Measurements from ENCODE around the gene ADAM21.
"Not testable (repeated sequence)": the region's sequence is repeated elsewhere in the genome, so short reads cannot be mapped to it uniquely, and the experiment has no call there.

ADAM21 gene

DNA sequence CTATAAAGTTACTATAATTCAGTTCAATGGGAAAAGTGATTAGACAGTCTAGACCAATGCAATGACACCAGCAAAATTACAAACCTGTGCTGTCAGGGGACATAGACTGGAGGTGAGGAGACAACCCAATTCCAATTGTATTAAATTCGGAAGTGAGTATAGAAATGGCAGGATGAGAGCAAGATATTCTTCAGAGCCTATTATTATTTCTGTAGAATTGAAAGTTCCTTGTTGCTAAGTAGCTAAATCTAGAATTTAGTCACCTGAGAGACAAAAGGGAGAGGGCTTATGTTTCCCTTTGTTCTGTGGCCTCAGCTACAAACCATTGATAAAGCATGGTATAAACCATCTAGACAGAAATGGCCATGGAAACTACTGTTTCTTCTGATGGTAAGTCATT is at the start of gene ADAM21:
Gene ADAM21 (plus strand): TSS at position 301 of the 400 bp plus-strand sequence. CDS start 5,326 bp downstream, outside the sequence.
- TF ChIP-seq, protein P1, sequence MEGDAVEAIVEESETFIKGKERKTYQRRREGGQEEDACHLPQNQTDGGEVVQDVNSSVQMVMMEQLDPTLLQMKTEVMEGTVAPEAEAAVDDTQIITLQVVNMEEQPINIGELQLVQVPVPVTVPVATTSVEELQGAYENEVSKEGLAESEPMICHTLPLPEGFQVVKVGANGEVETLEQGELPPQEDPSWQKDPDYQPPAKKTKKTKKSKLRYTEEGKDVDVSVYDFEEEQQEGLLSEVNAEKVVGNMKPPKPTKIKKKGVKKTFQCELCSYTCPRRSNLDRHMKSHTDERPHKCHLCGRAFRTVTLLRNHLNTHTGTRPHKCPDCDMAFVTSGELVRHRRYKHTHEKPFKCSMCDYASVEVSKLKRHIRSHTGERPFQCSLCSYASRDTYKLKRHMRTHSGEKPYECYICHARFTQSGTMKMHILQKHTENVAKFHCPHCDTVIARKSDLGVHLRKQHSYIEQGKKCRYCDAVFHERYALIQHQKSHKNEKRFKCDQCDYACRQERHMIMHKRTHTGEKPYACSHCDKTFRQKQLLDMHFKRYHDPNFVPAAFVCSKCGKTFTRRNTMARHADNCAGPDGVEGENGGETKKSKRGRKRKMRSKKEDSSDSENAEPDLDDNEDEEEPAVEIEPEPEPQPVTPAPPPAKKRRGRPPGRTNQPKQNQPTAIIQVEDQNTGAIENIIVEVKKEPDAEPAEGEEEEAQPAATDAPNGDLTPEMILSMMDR (conservative IDR thresholded peaks at IDR 0.05; ENCODE audit: low read length): no peak

DNA sequence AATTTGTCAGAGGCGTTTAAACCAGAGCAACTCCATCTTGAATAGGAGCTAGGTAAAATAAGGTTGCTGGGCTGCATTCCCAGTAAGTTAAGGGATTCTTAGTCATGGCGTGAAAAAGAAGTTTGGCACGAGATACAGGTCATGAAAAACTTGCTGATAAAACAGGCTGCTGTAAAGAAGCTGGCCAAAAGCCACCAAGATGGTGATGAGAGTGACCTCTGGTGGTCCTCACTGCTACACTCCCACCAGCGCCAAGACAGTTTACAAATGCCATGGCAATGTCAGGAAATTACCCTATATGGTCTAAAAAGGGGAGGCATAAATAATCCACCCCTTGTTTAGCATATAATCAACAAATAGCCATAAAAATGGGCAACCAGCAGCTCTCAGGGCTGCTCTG is 48.6 kb upstream of the ADAM21 start:
- H3K4me3 ChIP-seq (ENCODE audit: low read length); DNase-seq (ENCODE audit: low read depth): not testable (repeated sequence)

More for the DNA sequence above, at the start of gene ADAM21:
- H3K4me3 ChIP-seq (ENCODE audit: low read length): no peak within 1 kb of the TSS
- DNase-seq (ENCODE audit: low read depth): no peak

DNA sequence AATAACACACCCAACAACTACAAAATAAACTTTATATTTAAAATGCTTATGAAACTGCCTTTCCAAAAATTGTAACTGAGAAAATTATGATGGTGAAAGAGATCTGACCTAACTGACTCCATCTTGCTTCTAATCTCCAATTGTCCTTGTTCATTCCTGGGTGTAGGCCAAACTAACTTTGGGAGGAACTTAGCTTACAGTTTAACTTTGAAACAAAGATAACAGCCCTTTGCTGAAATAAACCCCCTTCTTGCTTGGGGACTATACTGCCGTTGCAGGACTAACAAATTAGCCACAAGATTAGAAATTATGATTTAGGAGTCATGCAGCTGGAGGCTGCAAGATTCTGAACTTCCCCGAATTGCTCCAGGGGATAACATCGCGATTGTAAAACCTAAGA is 45.8 kb upstream of the ADAM21 start:
- not testable (repeated sequence) for DNase-seq (ENCODE audit: low read depth); H3K4me3 ChIP-seq (ENCODE audit: low read length)

DNA sequence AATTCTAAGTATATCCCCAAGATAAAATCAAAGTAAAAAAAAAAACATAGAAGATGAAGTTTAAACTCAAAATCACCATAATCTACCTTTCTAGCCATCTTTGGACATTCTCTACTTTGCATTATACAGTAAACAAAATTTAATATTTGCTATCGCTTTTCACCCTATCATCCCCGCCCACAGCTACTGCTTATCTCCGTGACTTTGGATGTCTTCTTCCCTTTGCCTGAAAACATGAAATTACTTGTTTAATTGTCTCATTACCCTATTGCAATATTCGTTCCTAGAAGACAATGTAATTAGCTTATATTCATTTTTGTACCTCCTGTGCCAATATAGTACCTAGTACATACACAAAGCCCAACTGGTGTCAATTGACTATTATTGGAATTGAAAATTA is 44.4 kb upstream of the ADAM21 start:
- no peak for DNase-seq (ENCODE audit: low read depth)
- TF ChIP-seq, protein P1 (conservative IDR thresholded peaks at IDR 0.05; ENCODE audit: low read length): no peak
- H3K4me3 ChIP-seq (ENCODE audit: low read length): no peak overlapping the region

DNA sequence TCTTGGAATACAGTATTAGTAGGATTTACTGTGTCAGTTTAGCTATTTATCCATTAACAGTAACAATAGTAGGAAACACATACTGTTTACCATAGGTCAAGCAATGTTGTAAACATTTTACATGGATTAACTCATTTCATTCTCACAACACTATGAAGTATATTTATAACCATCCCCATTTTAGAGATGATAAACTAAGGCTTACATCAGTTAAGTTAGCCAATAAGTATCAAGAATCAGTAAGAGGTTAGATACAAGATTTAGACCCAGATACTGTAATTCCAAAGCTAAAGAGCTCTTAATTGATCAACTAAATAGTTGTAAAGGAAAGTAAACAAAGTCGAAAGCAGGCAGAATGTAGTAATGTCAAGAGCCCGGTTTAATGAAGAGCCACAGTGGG is 36.2 kb upstream of the ADAM21 start:
- H3K4me3 ChIP-seq (ENCODE audit: low read length): peak overlapping the region; percentile 92
- TF ChIP-seq, protein P1 (conservative IDR thresholded peaks at IDR 0.05; ENCODE audit: low read length): no peak
- DNase-seq (ENCODE audit: low read depth): no peak

DNA sequence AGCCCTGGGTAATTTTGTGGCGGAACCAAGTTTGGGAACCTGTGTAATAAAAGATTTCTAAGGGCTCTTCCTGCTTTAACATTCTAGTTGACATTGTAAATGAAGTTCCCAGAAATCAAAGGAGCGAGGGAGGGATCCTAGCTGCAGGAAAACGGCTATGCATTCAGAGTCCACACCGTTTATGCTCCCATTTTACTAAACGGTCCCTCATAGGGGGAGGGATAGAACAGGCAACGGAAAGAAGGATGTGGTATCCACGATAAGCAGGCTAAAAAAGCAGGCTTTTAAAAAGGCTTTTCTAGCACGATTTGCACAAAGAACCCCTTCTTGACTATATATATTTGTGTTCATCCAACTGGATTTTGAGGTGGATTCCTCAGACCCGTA is 35.6 kb upstream of the ADAM21 start:
- peak; percentile 15 for DNase-seq (ENCODE audit: low read depth)
- H3K4me3 ChIP-seq (ENCODE audit: low read length): peak overlapping the region; percentile 92
- TF ChIP-seq, protein P1 (conservative IDR thresholded peaks at IDR 0.05; ENCODE audit: low read length): no peak

DNA sequence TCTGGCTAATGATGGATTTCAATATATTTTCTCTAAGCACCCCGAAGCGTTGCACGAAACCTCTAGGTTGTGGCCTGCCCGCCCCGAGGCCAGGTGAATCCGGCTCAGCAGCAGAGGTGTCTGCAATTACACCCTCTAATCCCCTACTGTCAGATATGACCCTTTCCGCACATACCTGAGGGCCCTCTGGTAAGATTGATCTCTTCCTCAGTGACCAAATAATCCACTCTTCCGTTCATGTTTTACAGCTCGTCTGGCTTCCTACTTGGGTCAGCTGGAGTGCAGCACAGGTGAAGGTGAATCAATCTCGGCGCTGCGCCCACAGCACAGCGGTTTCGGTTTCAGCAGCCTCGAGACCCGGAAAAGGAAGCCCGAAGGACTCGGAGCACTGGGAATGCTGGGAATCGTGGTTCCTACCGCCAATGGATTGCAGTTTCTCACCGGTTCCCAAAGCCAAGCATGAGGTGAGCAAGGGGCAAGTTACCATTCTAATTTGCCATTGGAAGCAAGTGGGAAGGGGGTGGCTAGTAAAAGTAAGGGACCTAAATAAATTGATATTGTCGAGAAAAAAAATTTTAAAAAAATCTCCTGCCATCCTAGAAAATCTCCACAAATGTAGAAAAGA is 35.1 kb upstream of the ADAM21 start, which contains the start of gene SYNJ2BP:
Gene SYNJ2BP (minus strand): TSS at position 366 of the 625 bp plus-strand sequence. CDS start 127 bp downstream, at position 239.
- TF ChIP-seq, protein P1 (conservative IDR thresholded peaks at IDR 0.05; ENCODE audit: low read length): no peak
- H3K4me3 ChIP-seq (ENCODE audit: low read length): peak within 1 kb of the TSS; percentile 92
- DNase-seq (ENCODE audit: low read depth): peak; percentile 59

DNA sequence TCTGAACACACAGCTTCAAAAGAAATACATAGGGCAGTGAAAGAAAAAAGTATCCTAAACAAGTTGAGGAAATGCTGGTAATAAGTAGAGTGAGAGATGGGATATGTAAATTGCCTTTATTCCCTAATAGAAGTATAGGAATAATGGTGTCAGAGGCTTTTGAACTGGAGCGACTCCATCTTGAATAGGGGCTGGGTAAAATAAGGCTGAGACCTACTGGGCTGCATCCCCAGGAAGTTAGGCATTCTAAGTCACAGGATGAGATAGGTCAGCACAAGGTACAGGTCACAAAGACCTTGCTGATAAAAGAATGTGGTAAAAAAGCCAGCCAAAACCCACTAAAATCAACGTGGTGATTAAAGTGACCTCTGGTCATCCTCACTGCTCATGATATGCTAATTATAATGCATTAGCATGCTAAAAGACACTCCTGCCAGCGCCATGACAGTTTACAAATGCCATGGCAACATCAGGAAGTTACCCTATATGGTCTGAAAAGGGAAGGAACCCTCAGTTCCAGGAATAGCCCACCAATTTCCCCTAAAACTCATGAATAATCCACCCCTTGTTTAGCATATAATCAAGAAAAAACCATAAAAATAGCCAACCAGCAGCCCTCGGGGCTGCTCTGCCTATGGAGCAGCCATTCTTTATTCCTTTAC is 32.6 kb upstream of the ADAM21 start:
- not testable (repeated sequence) for H3K4me3 ChIP-seq (ENCODE audit: low read length); DNase-seq (ENCODE audit: low read depth)

Measured in AG10803 (cell line).